Cerebellar cortex (tissue), 1 donor: ENCODE data around the gene RPL37A.

Experiments used
- DNase-seq: peaks from one replicate; pipeline ENCODE4 v3.0.0-alpha.2; 2015; ENCODE audit warnings: low spot score

RPL37A gene

GRCh38 chr2:216548901-216549331 is 50.3 kb downstream of the RPL37A start:
- DNase-seq: no peak

GRCh38 chr2:216549926-216550690 is 51.5 kb downstream of the RPL37A start:
- no peak for DNase-seq

- DNase-seq: no peak
Observed at GRCh38 chr2:216551234-216552068, 52.8 kb downstream of the RPL37A start.

- DNase-seq: no peak
Observed at GRCh38 chr2:216553093-216553478, 54.4 kb downstream of the RPL37A start.
